Dermis microvascular lymphatic vessel endothelial cell (primary cell): Measurements from ENCODE around the gene ZNF620. TPM values are rescaled to one million over a fixed set of nuclear protein-coding genes. Genes with fewer than 3 reads are reported as not detected.
"Not testable (repeated sequence)": the region's sequence is repeated elsewhere in the genome, so short reads cannot be mapped to it uniquely, and the experiment has no call there.

ENCODE experiments used
- DNase-seq, 2 donors: peaks; one replicate each; pipeline versions ENCODE4 v3.0.0 to v3.0.0-alpha.2; 2010; ENCODE audit warnings: low read depth in 2 of 2
- total RNA-seq: library from RNA; depleted of rRNA; stranded (reverse); fragments of >200 nt; gene quantifications from 2 replicates; pipeline ENCODE4 v1.2.1, GENCODE V29; 2014

ZNF620 gene
- 5.6 and 5.8 TPM in 2 replicates for total RNA-seq

DNA sequence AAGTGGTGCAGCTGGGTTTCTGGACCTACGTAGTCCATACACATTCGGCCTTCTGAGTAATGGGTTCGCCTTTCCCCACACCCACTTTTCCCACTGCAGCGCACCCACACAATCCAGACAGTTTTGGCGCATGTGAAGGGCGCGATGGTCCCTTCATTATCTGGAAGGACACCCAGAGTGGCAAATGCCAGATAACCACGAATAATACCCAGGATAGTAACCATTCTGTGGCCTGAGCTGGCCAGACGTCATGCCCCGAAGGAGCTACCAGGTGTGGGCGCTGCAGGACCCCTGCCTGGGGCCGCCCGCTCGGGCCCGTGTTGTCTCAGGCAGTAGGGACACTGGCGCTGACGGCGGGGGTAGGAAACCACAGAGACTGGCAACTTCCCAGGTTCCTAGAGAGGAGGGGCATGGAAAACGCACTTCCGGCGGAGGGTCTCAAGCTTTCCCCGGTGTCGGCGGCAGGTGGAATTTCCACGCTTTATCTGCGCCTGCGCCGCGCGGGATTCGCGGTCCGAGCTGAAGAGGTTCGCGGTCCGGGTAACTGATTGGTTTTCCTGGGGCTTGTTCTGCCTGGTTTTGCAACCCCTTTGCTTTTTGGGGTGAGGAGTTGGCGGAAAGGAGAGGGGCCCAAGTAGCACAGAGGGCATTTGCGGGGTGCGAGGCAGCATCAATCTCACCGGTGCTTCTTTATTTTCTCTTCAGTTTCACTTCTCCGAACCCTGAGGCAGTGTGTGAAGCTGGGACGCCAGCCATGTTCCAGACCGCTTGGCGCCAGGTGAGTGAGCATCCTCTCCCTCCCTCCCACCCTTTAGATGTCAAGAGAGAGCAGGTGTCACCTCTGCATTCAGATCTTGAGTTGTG is at the start of gene ZNF620:
Gene ZNF620, plus strand, starts transcription at position 441 of the 864 bp plus-strand sequence. Its CDS starts 314 bp downstream, at position 755.
- peak; percentile 86 to 87 for DNase-seq

DNA sequence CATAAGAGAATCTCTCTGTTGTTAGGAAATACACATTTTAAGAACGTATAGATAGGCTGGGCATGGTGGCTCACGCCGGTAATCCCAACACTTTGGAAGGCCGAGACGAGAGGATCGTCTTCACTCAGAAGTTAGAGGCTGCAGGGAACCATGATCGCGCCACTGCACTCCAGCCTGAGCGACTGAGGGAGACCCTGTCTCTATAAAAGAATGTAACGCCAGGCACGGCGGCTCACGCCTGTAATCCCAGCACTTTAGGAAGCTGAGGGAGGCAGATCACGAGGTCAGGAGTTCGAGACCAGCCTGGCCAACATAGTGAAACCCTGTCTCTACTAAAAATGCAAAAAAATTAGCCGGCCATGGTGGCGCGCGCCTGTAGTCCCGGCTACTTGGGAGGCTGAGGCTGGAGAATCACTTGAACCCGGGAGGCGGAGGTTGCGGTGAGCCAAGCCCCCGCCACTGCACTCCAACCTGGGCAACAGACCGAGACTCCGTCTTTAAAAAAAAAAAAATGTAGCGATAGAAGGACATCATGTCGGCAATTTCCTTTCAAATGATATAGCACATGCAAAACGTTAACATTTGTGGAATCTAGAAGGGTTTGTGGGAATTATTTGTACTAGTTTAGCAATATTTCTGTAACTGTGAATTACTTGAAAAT is 49.4 kb upstream of the ZNF620 start:
- no peak for DNase-seq

DNA sequence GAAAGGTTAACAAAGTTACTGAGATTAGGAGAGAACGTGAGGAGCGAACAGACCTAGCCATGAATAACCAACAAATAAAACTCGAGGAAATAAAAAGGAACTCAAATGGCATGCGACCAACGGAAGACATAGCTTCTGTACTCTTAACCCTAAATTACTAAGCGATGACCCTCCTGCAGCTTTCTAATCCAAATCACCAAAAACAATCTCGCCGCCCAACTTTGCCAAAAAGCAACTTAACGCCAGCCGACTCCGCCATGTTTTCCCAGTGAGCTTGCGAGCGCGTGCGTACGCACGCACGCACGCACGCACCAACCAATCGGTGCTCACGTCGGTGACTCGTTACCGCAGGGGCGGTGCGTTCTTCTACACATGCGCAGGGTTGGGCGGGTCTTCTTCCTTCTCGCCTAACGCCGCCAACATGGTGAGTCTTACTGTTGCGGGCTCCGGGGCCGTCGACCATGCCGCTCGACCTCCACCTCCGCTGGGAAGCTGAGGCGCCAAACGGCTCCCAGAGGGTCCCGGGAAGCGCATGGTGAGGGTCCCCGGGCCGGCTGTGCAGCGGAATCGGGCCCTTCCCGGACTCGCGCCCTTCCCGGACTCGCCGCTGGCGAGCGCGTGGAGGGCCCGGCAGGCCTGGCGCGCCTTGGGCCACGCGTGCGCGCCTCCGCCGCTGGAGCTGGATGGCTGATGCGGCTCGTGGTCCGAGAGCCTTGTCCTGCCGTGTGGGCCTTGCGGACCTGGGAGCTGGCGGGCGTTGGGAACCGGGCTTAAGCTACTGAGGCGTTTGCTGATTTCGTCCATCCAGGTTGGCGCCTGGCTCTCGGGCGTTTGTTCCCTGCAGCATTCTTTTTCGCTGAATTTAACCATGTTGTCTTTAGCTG is 48.7 kb upstream of the ZNF620 start, which contains the start of gene RPL14:
Gene RPL14, plus strand, starts transcription at position 400 of the 884 bp plus-strand sequence. Its CDS starts 133 bp downstream, at position 533.
- DNase-seq = peak; percentile 96 to 97

- no peak for DNase-seq
Observed at GRCh38 chr3:40458473-40458872, 47.4 kb upstream of the ZNF620 start.

DNA sequence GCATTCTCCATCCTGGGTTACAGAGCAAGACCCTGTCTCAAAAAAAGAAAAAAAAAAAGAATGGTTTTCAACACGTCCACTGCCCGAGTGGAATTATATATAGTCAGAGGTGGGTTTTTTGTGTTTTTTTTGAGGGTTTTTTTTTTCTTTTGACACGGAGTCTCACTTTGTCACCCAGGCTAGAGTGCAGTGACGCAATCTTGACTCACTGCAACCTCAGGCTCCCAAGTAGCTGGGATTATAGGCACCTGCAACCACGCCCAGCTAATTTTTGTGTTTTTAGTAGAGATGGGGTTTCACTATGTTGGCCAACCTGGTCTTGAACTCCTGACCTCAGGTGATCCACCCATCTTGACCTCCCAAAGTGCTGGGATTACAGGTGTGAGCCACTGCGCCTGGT is 45.4 kb upstream of the ZNF620 start:
- DNase-seq = not testable (repeated sequence)

DNA sequence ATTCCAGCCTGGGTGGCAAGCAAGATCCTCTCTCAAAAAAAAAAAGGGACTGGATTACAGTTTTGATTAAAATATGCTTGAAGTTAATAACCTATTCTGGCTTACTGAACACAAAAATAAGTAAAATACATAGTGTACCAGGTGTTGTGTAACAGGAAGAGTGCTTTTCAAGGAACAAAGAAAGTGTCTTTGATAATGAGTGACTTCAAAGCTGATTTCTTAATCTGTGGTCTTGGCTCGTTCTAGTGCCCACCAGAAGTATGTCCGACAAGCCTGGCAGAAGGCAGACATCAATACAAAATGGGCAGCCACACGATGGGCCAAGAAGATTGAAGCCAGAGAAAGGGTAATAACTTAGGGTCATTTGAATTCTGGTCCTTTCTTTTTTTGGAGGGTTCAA is 44.7 kb upstream of the ZNF620 start:
- DNase-seq = no peak

GRCh38 chr3:40462838-40463237 is 43.0 kb upstream of the ZNF620 start:
- not testable (repeated sequence) for DNase-seq

DNA sequence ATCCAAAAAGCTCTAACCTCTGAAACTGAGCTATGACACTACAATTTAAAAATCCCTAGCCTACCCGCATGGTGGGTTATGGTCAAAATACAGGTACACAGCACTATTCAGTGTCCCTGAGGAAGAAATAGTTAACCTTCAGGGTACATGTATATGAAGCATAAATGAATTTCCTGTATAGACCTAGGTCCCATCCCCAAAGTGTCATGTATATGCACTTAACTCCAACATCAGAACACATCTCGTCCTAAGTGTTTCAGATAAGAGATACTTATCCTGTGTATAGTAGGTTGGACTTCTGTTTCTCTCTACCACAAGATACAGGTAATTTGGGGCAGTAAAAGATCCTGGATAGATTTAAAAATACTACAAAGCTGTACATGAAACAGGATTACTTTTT is 42.3 kb upstream of the ZNF620 start:
- no peak for DNase-seq

GRCh38 chr3:40464339-40465110 is 41.3 kb upstream of the ZNF620 start:
- no peak for DNase-seq

GRCh38 chr3:40465111-40465407 is 40.8 kb upstream of the ZNF620 start:
- no peak for DNase-seq

- no peak for DNase-seq
Observed at GRCh38 chr3:40465456-40465855, 40.4 kb upstream of the ZNF620 start.

DNA sequence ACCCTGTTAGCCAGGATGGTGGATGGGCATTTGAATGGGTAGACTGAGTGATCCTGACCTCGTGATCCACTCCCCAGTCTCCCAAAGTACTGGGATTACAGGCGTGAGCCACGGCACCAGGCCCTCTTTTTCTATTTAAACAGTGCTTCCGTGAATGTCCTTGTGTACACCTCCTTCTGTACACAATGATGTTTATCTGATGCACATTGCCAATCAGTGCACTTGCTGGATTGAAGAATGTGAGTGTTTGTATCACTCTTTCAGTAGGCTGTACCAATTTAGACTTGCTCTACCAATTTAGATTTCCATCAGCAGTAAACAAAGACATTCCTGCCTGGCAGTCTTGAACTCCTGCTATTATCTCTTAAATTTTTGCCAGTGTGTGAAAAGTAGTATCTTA is 37.8 kb upstream of the ZNF620 start:
- no peak for DNase-seq

- no peak for DNase-seq
Observed at GRCh38 chr3:40470701-40471100, 35.1 kb upstream of the ZNF620 start.

GRCh38 chr3:40476478-40477470 is 29.1 kb upstream of the ZNF620 start, which contains the start of gene ZNF619:
Gene ZNF619 (plus strand): TSS chr3:40477122. CDS start chr3:40477980, 858 bp downstream.
- peak; percentile 63 to 81 for DNase-seq

DNA sequence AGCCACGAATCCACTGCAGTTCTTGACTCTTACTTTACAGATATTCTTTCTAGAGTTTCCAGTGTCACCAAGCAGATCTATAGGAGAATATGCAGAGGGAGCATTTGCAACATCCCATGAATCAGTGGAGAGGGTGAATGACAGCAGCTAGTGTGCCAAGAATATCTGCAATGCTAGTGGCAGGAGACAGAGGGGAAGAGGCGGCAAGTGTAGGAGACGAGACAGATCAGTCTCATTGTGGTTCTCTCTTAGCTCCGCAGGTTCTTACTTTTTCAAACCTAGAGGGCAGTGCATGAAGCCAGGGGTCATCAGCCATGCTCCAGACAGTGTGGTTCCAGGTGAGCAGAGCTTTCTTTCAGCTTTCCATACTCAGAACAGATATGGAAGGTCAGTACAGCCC is 28.2 kb upstream of the ZNF620 start:
- no peak for DNase-seq

DNA sequence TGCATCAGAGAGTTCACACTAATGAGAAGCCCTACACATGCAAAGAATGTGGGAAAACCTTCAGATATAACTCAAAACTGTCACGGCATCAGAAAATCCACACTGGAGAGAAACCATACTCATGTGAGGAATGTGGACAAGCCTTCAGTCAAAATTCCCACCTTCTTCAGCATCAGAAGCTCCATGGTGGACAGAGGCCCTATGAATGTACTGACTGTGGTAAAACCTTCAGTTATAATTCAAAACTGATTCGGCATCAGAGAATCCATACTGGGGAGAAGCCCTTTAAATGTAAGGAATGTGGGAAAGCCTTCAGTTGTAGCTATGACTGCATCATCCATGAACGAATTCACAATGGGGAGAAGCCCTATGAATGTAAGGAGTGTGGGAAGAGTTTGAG is 18.7 kb upstream of the ZNF620 start:
- DNase-seq = no peak

DNA sequence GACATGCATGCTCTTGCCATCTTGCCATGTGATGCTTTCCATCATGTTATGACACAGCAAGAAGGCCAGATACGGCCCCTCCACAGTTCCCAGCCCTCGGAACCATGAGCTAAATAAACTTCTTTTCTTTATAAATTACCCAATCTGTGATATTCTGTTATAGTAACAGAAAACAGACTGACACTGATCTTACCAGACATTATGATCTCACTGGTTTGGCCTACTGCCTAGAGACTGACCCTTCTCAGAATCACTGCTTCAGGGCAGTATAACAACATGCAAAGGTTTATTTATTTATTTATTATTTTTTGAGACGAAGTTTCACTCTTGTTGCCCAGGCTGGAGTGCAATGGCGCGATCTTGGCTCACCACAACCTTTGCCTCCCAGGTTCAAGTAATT is 14.9 kb upstream of the ZNF620 start:
- DNase-seq = no peak

DNA sequence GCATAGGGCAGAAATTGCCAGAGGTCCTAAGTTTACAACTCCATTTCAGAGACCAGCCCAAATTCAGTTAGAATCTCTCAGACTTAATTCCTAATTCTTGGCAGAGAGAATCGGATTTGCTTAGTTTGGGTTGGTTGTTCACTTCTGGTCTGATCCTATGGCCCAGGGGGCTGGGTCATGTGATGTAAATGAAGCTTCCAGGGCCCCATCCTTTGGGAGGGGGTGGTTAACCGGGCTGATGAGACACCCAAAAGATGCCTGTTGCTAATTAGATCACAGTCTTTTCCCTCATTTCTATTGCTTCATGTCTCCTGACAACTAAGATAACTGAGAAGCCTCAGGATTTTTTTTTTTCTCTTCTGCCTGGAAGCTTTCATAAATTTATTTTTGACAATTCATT is 11.1 kb upstream of the ZNF620 start:
- DNase-seq = no peak

DNA sequence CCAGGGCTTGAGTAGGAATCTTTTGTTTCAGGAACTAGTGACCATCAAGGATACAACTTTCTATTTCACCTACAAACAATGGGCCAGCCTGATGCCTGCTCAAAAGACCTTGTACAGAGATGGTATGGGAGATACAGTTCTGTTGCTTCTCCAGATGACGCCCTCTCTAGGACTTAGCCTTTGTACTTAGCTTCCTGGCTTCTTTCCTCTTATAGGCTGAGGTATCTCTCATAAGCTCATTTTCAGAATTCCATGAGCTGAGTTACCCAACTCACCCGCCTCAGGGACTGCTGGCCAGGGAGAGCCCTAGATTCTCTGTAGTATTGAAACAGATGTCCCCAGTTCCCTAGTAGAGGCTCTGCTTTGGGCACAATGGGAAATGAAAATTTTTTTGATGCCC is 8.6 kb upstream of the ZNF620 start:
- no peak for DNase-seq

DNA sequence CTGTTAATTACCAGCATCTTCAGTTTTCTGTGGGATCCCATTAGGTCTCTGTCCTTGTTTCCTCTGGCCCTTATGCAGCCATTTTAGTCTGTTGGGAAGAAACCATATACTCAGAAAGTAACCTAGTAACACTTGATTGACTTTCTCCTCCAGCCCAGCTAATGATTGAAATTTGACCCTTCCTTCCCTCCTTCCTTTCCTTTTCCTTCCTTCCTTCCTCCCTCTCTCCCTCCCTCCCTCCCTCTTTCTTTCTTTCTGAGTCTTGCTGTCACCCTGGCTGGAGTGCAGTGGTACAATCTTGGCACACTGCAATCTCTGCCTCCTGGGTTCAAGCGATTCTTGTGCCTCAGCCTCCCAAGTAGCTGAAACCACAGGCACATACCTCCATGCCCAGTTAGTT is 5.9 kb upstream of the ZNF620 start:
- no peak for DNase-seq
